COLO668 (cell line): ENCODE measurements around the gene PIRT.

Source experiments
- DNase-seq: peaks from one replicate; lab custom pipeline; 2025; ENCODE audit not compliant: unreplicated experiment; lab: John Stamatoyannopoulos, UW

Gene PIRT

DNA sequence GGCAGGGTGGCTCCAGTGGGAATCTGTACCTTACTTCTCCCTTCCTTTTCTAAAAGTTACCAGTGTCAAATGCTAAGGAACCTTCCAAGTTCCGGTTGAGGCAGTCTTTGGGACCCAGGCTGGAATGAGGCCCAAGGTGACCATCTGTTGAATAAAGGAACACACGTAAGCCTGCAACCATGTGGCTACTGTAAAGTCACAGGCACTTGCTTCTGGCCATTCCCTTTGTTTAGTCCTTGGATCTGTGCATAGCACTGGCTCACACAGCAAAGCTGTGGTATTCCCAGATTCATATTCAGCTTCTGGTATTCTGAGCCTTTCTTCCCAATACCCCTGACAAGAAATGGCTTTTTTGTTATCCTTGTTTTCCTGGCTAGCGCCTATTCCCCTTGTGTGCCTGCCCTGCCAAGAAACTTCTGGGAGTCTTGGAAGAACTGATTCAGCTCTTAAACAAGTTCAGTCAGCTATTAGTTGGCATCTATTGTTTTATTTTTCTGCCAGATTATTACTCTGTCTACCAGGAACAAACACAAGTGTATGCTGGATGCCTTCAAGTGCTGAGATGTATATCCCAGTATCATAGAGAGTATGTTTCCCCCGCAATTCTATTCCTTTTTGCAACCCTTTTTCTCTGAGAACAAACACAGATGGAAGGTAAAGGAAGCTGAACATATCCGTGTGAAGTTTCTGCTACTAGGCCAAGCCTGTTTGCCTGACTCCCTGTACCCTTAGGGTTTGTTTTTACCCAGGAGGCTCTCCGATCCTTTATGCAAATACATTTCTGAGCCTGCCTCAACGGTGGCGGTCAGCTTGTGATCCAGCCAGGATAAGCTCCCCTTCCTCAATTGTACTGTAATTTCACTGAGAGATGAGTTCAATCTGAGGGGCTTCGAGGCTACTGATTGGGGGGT lies 47.1 kb downstream of the PIRT start:
- no peak for DNase-seq

- no peak for DNase-seq
These were observed 48.1 kb downstream of the PIRT start for GRCh38 chr17:10789694-10790271.

- no peak for DNase-seq
These were observed 50.4 kb downstream of the PIRT start for GRCh38 chr17:10787306-10788045.

DNA sequence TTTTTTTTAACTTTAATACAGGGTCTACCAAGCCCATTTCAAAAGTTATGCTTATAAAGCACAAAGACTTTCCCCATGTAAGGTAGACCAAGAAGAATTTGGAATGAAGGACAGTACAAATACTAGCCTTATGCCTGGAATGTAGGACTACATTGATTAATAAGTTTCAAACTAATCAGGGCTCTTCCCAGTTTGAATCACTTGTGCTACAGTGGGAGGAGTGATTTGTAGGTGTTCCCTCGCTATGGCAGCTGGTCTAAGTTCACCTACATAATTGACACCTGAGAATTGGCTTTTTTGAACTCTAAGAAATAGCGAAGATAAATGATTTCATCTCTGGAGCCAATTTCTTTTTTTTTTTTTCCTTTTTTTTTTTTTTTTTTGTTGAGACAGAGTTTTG lies 52.6 kb downstream of the PIRT start:
- DNase-seq: no peak

GRCh38 chr17:10779609-10780008 lies 58.3 kb downstream of the PIRT start:
- no peak for DNase-seq

DNA sequence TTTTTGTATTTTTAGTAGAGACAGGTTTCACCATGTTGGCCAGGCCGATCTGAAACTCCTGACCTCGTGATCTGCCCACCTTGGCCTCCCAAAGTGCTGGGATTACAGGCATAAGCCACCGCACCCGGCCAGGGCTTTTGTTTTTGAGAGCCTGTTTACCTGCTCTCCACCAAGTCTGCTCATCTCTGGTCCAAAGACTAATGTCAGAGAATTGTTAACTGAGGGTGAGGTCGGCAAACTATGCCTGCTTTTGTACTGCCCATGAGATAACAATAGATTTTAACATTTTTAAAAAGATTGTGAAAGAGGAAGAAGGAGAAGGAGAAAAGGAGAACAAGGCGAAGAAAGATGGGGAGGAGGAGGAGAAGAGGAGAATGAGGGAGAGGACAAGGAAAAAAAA lies 60.0 kb downstream of the PIRT start:
- DNase-seq: no peak

DNA sequence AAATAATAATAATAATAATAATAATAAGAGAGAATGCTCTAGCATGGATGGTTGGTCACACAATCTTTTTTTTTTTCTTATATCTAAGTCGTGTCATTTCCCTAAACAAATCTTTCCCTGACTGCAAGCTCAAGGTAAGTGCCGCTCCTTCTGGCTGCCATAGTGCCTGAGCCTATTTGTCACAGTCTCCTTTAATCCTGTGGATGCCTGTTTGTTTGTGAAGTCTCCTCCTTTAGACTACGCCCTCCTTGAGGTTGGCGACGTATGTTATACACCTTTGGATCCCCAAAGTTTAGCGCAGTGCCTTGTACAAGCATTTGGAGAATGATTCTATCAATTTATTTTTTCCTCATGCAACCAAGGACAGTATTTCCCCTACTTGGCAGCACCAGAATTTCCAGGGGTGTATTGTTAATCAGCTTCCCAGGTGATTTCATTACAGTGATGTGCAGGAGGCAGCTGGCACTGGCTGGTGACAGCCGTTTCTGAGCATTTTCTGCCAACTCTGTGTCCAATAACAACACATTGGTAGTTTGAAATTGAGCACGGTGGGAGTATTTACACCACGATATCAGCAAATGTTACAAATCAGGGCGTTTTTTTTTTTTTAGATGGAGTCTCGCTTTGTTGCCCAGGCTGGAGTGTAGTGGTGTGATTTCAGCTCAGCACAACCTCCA lies 60.6 kb downstream of the PIRT start:
- no peak for DNase-seq

GRCh38 chr17:10776381-10776780 lies 61.5 kb downstream of the PIRT start:
- no peak for DNase-seq

DNA sequence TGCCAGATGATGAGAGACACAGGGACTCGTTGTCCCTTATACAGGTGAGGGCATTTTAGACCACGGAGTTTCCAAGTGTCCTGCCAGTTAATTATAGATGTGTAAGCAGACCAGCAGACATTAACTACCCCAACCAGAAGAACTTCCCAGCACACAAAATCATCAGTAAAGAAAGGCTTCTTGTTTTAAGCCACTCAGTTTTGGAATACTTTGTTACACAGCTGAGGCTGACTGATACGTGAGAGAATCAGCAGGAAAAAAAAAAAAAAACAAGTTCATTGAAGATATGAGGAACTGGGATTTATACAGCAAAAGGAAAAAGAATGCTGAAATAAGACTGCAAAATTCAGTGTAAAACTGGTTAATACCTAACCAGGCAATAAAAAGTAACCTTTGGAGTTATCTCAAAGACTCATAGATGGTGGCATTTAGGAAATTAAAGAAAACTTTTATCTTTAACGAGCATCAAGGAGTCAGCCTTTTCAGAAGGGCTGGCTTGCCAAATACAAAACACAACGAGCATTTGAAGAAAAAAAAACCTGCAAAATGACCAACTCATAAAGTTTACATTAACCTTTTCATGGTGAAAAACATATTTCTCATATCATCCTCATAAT lies 62.0 kb downstream of the PIRT start:
- no peak for DNase-seq

- no peak for DNase-seq
These were observed 62.8 kb downstream of the PIRT start for GRCh38 chr17:10775058-10775457.

- DNase-seq: no peak
These were observed 64.5 kb downstream of the PIRT start for GRCh38 chr17:10773391-10773790.
